Superior temporal gyrus (tissue), 1 donor: ENCODE results near the gene MINDY4.

Experiments used
- DNase-seq: peaks from one replicate; pipeline ENCODE4 v3.0.0-alpha.2; 2016; ENCODE audit errors: extremely low spot score

Gene MINDY4

DNA sequence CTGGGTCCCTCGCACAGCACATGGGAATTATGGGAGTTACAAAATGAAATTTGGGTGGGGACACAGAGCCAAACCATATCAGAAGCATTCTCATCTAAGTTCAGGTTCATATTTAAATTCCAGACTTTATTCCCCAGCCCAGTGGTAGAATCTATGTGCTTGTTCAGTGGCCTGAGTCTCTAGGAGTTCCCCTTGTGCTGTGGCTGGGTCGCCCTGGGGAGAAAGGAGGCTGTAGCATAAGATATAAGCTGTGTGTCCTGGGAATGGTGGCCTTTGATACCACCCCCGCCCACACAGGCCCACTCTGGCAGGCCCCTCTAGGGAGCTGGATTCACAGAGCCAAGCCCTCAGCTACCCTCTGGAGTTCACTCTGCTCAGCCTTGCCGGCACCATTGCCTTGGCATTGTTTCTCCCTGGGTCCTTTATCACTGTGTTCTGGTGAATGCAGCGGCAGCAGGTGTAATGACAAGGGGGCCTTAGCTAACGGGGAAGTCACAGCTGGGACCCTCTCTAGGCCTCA is 64.2 kb downstream of the MINDY4 start:
- no peak for DNase-seq

DNA sequence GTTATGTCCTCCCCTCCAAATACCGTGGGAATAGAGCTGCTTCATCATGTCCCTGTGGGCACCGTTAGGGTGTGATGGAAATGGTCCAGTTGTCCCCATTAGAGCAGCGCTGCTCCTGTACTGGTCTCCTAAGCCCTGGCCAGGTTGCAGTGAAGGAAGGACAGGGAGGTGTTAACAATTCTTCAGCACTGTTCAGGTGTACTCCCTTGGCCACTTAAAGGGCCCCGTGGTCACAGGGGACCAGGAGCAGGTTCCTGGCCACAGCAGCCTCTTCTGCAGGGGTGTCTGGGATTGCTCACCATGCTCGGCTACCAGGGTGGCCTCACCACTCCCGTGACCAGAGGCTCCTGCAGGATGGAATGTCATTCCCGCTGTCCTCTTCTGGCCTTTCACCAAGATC is 65.8 kb downstream of the MINDY4 start:
- no peak for DNase-seq

DNA sequence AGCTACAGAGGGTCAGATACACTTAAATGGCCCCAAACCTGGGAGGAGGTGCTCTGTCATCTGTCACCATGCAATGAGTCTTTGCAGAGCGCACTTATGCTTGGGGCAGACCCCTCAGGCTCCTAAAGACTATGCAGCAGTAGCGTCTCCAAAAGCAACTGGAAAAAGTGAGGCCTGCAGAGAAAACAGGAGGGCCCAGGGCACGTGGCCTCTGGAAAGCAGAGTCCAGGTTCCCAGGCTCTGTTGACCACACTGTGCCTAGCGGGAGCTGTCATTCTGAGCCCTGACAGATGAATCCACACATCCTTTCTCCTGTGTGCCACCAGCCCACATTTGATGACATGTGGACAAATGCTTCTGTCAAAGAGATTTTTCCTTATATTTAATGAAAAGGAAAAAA is 66.4 kb downstream of the MINDY4 start:
- DNase-seq = no peak

DNA sequence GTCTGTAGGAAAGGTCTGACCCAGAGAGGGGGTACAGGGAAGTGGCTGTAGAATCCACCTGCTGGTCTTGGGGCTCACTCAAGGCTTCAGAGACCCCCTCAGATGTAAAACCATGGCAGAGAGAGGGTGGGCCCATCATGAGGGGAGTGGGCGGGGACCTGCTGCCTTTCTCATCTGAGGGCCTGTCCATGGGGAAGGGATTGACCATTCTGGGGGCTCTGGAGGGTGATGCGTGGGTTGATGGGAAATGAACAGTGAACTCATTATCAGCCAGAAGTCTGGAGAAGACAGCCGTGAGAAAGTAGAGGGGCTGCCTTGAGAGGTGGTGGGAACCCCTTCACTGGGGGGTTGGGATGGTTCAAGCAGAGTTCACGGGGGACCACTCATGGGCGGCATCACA is 66.8 kb downstream of the MINDY4 start:
- no peak for DNase-seq

DNA sequence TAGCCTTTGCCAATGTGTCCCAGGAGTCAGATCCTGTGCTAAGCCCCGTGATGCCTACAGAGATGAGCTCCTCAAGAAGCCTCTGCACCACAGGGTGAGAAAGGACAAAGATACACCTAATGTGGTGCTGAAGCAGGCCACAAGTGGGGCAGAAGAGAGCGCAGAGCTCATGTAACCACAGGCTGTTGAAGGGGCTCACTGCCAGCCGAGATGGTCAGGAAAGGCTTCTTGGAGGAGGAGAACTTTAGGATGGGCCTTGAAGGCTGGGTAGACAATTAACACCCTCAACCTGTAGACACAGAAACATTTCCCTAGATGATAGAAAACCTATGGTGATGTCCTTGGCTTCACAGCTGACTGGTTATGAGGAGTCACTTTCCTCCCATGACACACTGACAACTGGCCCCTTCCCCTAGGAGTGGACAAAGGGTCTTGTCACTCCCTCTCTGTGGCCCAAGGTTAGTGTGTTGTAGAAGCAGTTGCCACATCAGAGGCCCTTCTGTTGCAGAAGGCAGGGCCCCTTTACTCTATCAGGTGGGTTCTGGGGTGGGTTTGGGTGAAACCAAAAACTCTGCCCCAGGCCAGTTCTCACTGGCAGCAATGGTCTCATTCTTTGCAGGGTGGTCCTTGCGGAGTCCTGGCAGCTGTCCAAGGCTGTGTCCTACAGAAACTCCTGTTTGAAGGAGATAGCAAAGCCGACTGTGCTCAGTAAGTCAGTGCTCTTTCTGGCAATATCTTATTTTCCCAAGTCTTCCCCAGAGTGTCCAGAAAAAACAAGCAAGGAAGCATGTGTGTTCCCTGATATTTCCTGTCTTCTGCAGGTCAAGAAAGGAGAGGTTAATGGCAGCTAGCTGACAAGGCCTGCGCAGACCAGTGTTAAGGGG is 69.2 kb downstream of the MINDY4 start:
- DNase-seq = no peak

DNA sequence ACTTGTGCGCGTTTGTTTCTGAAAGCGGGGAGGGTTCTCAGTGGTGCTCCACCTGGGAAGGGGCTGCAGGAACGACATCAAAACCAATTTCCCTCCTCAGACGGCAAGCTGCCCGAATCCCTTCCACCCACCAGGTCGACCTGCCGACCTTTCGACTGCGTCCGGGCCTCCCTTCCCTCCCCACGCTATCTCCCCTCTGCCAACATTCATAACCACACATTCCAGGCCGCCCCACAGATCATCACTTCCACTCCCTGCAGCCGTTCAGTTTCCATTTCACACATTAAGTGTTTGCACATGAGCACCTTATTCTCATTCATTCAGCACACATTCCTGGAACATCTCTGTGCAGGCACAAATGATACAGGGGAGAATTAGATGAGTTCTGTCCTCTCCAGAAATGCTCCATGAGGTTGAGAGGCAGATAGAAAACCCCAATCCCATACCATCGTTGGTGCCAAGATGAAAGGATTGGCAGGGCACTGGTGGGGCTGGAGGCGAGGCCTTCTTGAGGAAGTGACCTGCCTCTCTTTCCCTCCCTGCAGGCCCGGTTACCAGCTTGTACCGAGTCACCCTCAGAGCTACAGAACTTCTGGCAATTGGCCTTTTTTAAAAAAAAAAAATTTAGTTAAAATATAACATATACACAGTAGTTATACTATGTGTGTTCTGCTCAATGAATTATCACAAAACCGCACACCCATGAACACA is 70.0 kb downstream of the MINDY4 start:
- DNase-seq = no peak

DNA sequence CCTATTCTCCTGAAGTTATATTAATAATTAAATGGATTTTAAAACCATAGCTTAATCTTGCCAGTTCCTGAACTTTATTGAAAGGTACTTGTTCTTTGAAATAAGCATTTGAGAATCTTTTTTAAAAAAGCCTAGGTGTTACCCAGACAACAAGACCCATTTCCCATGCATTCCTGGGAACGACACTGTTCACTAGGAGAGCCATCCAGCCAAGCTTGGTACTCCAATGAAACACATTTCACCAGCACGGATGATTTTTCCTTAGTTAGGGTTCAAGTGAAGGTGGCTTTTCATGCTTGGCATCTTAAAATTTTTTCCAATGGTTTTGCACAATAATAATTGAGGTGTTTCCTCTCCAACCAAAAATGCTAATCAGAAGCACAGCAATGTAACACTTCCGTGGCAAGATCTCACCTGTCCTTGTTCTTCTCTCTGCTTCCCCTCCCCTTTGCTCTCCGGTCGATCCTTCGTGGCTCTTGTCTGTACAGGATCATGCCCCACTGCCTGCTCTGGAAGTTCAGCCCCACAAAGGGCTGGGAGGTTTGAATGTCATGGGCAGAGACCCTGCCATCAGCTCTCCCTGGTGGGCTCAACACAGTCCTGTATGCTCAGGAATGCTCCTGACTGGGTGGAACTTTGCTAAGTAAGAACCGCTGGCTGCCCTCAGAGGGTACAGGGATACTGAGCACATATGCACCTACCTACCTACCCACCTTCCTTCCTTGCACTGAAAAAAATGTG is 70.8 kb downstream of the MINDY4 start:
- no peak for DNase-seq

DNA sequence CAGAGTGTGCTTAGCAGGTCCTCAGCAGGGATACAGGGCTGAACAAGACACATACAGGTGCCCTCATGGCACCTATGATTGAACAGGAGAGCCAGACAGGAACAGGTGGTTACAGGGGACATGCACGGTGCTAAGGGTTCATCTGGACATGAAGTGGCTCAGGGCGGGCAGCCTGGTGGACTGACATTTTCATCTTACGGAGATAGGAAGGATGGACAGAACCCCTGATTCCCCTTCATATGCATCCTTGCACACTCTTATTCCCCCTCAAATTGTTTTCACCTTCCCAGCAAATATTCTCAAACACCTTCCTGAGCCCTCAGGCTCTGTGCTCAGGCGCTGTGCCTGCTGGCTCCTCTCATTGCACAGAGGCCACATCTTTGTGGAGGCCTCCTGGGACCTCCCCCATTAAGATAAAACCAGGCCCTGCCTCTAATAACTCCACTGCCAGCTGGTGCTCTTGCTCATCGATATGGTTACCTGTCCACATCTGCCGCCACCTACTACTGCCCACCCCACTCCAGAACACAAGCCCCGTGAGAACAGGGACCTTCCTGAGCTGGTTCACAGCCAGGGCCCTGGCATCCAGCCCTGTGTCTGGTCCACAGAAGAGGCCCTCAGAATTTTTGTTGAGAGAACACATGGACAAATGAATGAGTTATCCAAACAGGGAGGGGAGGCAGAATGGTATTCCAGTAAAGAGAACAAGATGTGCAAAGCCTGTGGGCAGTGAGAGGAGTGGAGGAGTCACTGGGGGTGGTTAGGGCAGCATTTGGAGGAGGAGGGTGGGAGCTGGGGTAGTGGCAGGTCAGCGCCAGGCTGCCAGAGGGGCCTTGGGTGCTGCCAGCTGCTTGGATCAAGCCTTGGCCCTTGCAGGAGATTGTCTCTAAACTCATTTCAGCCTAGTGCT is 71.6 kb downstream of the MINDY4 start:
- DNase-seq = no peak

DNA sequence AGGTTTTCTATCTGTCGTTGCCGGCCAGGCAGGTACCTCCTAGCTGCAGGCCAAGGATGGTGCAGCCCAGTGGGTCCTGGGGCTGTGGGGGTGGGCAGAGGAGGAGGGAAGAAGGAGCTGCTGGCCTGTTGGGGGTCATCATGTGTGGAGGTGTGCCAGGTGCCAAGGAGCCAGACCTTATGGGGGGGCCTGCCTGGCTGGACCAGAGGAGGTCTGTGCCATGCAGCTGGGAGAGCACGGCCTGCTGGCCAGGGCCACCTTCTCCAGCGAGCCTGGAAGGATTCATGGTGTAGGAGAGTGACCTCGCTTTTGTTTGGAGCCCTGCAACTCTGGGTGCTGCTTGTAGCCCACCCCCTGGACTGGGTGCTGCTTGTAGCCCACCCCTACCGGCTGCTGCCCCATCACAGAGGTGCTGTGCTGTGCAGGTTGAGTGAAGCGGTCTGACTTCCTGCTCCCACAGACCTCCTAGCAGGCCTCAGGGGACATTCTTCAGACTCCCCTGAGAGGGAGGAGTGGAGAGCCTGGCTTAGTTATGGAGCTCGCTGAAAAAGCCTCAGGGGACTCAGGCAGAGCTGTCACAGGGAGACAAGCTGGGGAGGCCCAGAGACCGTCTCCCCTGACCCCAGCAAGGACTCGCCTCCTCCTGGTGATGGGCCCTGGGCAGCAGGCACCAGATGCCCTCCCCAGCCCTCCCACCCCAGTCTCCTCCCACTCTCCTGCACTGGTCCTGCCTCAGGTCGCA is 72.7 kb downstream of the MINDY4 start:
- DNase-seq = no peak

DNA sequence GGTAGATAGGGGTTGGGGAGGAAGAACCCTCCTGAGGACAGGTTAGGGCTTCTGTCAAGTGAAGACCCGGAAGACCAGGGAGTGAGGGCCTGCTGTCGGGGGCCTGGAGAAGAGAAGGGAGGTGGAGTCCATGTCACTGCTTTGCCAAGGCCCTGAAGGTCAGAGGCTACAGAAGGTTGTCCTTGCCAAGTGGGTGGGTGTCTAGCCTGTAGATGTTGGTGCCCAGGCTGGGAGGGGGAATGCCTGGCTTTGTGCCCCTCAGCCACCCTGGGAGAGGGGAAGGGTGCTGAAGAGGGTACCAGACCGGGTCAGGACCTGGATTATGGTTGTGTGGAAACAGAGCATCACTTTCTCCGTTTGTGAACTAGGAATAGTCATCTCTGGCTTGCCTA is 73.3 kb downstream of the MINDY4 start:
- DNase-seq = no peak

DNA sequence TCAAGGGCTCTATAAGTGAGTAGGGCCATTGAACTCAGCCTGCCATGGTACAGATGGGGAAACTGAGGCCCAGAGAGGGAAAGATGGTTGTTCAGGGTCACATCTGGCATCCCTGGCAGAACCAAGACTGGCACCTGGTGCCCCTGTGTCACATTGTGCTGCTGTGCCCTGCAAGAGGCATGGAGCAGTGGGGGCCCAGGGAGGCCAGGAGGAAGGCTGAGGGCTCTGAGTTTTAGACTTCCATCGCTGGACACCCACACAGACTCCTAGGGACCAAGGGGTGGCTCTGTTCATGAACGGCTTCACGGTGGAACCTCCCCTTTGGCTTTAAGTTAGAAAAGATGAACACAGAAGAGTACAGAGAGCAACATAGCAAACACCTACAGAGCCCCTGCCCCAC is 73.7 kb downstream of the MINDY4 start:
- no peak for DNase-seq

DNA sequence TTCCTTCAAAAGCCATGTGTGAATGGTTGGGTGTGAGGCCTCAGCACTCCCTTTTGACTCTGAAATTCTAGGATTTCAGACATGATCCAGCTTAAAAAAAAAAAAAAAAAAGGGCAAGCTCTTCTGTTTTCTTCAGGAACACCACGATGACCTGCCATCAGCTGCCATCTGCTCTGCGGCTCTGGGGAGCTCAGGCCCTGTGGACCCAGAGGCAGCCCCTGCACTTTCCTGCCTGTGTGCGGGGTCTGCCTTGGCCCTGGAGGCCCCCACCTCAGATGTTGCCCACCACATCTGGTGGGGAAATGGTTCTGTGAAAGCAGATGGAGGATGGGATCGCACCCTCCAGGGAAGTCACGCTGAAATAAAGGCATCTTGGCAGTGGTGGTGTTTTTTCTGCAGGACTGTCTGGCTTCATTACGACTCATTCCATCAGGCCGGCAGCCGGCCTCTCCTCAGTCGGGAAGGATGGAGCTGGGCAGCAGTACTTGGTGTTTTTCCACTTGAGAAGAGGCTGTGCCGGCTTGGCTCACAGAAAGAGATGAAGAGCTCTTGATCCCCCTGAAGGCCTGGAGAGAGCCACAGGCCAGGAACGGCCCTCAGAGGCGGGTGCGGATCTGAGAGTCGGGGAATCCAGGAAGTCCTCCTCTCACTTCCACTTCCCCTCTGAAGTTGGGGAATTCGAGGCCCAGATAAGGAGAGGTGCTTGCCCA is 74.4 kb downstream of the MINDY4 start:
- peak; percentile 25 for DNase-seq

DNA sequence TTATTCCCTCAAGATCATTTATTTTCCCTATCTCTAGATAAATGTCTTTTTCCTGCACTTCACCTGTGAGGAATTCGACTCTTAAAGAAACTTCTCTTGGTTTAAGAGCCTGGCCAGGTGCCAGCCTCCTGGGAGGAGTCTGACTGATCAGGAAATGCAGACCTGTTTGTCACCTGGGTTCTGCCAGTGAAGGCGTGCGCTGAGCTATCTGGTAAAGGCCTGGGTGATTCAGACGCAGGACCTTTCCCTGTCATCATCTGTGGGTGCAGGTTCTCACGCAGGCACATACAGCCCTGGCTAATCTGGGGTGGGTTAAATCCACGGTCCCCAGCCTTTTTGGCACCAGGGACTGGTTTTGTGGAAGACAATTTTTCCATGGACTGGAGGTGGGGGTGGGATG is 75.2 kb downstream of the MINDY4 start:
- no peak for DNase-seq

DNA sequence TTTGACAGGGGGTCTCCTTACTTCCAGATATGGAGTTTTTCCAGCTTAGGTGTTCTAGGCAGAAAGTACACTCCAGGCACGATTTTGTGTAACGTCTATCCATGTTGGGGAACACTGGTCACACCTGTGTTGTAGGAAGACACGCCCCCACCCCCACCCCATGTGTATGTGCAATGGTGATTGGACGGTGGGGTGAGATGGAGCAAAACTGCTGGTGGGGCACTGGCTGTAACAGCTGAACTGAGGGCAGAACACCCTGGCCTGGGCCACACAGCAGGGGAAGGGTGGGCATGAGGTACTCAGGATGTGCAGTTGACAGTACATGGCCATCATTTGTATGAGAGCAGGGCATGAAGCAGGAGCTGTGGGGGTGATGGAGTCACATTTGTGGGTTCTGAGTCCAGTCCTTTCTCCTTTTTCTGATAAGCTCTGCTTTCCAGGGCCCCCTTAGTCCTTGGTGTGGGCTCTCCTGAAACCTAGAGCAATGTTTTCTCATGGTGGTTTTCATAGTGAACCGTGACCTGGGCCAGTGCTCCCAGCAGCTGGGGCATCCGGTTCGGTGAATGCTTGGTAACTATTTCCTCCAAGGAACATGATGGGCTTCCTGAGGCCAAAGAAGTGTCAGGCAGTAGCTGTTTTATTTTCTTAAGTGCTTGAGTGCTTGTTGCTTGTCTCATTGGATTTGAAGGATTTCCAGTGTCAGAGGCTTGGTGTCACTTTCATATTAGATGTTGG is 77.1 kb downstream of the MINDY4 start:
- DNase-seq = no peak

DNA sequence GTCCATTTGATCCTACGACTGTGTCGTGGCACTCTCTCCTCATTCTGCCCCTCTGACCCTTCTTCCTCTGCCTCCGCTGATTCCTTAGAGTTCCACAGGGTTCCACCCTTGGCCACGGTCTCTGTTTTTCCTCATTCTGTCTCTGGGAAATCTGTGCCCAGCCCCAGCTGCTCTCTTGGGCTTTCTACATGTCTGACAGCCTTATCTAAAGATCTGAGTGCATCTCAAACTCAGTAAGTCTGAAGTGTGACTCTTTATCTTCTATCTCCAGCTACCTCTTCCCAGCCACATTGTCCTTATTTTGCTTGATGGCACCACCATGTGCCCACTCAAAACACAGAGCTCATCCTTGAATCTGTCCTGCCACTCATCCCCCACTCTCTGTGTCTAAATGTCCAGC is 78.3 kb downstream of the MINDY4 start:
- DNase-seq = no peak

DNA sequence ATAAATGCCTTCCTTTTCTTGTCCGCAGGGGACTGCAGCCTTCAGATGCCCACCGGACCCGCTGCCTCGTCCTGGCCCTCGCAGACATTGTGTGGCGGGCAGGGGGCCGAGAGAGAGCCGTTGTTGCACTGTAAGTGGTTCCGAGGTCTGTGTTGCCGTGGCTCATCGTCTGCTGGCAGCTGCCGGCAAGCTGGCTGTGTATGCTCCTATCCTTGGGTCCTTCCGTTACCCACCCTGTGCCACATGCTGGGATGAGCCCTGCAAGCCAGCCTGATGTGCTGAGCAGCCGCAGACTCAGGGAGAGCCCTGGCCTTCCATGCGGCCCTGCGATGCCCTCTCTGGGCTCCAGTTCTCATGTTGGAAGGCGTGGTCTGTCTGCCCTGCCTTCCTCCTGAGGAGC is 79.2 kb downstream of the MINDY4 start:
- no peak for DNase-seq

DNA sequence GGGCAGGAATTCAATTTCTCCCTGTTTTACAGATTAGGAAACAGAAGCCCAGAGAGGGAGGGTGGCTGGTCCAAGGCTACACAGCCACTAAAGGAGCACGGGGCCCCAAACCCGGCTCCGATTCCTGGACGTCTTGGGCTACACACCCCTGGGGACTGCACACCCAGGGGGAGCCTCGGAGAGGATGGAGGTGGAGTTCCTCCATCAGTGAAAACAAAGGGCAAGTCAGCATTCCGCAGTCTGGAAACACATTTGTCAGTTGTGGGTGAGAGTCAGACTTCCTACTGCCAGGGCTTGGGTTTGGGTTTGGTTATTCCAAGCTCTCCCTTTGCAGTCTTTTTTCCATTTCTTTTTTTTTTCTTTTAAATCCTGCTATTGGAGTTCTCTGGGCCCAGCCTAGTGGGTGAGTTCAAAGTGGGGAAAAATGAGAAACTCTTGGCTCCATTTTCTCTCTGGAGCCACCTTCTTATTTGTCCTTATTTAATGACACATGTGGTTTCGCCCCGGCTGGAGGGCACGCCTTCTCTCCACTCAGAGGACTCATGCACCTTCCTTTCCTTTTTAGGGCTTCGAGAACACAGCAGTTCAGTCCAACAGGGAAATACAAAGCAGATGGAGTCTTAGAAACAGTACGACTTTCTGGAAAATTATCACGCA is 80.6 kb downstream of the MINDY4 start:
- no peak for DNase-seq

DNA sequence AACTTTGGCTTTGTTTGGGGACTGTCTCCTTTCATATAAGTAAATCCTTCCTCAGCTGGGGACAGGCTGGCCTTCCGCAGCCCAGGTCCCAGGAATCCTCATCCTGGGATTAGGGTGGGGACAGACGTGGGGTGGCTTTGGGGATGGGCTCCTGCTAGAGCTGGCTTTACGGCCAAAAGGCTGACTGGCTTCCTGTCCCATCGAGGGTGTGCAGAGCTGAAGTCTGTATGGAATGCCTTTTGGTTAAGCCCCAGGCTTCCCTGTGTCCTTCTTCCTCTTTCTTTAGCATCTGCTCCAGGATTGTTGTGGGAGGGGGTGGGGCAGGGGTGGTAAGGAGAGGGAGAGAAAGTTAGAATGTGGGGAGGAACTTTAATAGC is 81.1 kb downstream of the MINDY4 start:
- DNase-seq = no peak
